ENCODE measurements around the gene HHIPL1. TPM values are rescaled to one million over a fixed set of nuclear protein-coding genes. Genes with fewer than 3 reads are reported as not detected.

Gene HHIPL1
- total RNA-seq, 3 donors from 2014 or later (not counting 1 experiment from before 2014, with no cell fraction given) = not detected

- no peak overlapping the region for H3K4me3 ChIP-seq (ENCODE audit: low read length)
- intact Hi-C loops (cut with micrococcal nuclease) = no loop called here
- H3K27me3 ChIP-seq (ENCODE audit: control insufficient read depth, insufficient read depth, low read length) = peaks cover 12% of the 10 kb centered on the region
- Mint-ChIP-seq H3K36me3 (no peaks in the 10 kb centered on the region), H3K27ac (no peak overlapping the region), H3K27me3 (ENCODE audit: low read depth in 2 of 2) (peaks cover 53 to 61% of the 10 kb centered on the region in 2 donors), H3K4me1 (peaks cover 7 to 30% of the 10 kb centered on the region in 2 donors), H3K9me3 (no peaks in the 10 kb centered on the region), H3K4me3 (no peak overlapping the region)
- H3K36me3 ChIP-seq (ENCODE audit: control insufficient read depth, insufficient read depth, low read length) = no peaks in the 10 kb centered on the region
- H3K27ac ChIP-seq (ENCODE audit: low read length) = no peak overlapping the region
- TF ChIP-seq CTCF (IDR thresholded peaks at IDR 0.05) = no peak
- 47% methylated on average over 8 of the region's 8 CpGs for WGBS (ENCODE audit: insufficient coverage)
- H3K9me3 ChIP-seq (ENCODE audit: control insufficient read depth, insufficient read depth, low read length) = no peaks in the 10 kb centered on the region
- DNase-seq (no peak), ATAC-seq (no peak)
- H3K4me1 ChIP-seq (ENCODE audit: control insufficient read depth, insufficient read depth, low read length) = peaks cover 16% of the 10 kb centered on the region
Observed at GRCh38 chr14:99686557-99687283, 41.8 kb downstream of the HHIPL1 start.

- Histone ChIP-seq H3K36me3 (ENCODE audit: control insufficient read depth, insufficient read depth, low read length) (no peaks in the 10 kb centered on the region), H3K27ac (ENCODE audit: low read length) (no peak overlapping the region), H3K9me3 (ENCODE audit: control insufficient read depth, insufficient read depth, low read length) (no peaks in the 10 kb centered on the region), H3K4me1 (ENCODE audit: control insufficient read depth, insufficient read depth, low read length) (peaks cover 13% of the 10 kb centered on the region), H3K27me3 (ENCODE audit: control insufficient read depth, insufficient read depth, low read length) (peaks cover 12% of the 10 kb centered on the region), H3K4me3 (ENCODE audit: low read length) (no peak overlapping the region)
- ATAC-seq = no peak
- peak in 1 of 2 donors; percentile 72 for DNase-seq
- H3K4me1 Mint-ChIP-seq = peaks cover 7 to 28% of the 10 kb centered on the region in 2 donors
- intact Hi-C loops (cut with micrococcal nuclease) = no loop called here
- peak; percentile 39 for TF ChIP-seq CTCF (IDR thresholded peaks at IDR 0.05)
- 58% methylated on average over 12 of the region's 12 CpGs for WGBS (ENCODE audit: insufficient coverage)
- no peaks in the 10 kb centered on the region for H3K9me3 Mint-ChIP-seq
- peaks cover 56 to 64% of the 10 kb centered on the region in 2 donors for H3K27me3 Mint-ChIP-seq (ENCODE audit: low read depth in 2 of 2)
- no peaks in the 10 kb centered on the region for H3K36me3 Mint-ChIP-seq
- H3K4me3 Mint-ChIP-seq = no peak overlapping the region
- H3K27ac Mint-ChIP-seq = no peak overlapping the region
Observed at GRCh38 chr14:99687284-99688209, 42.6 kb downstream of the HHIPL1 start.

- Mint-ChIP-seq H3K27ac (no peak overlapping the region), H3K27me3 (ENCODE audit: low read depth in 2 of 2) (peaks cover 54 to 64% of the 10 kb centered on the region in 2 donors), H3K4me3 (no peak overlapping the region), H3K4me1 (peaks cover under 1 to 21% of the 10 kb centered on the region in 2 donors), H3K36me3 (no peaks in the 10 kb centered on the region), H3K9me3 (no peaks in the 10 kb centered on the region)
- Histone ChIP-seq H3K27me3 (ENCODE audit: control insufficient read depth, insufficient read depth, low read length) (peaks cover 12% of the 10 kb centered on the region), H3K4me1 (ENCODE audit: control insufficient read depth, insufficient read depth, low read length) (peaks cover 7% of the 10 kb centered on the region), H3K36me3 (ENCODE audit: control insufficient read depth, insufficient read depth, low read length) (no peaks in the 10 kb centered on the region), H3K9me3 (ENCODE audit: control insufficient read depth, insufficient read depth, low read length) (no peaks in the 10 kb centered on the region), H3K4me3 (ENCODE audit: low read length) (no peak overlapping the region), H3K27ac (ENCODE audit: low read length) (no peak overlapping the region)
- TF ChIP-seq CTCF (IDR thresholded peaks at IDR 0.05) = no peak
- 6% methylated on average over 10 of the region's 10 CpGs for WGBS (ENCODE audit: insufficient coverage)
- intact Hi-C loops (cut with micrococcal nuclease) = no loop called here
- DNase-seq (no peak), ATAC-seq (no peak)
Observed at GRCh38 chr14:99688210-99688581, 43.3 kb downstream of the HHIPL1 start.

Data from natural killer cell (primary cell).